Naive B cell (primary cell): ENCODE results near the gene CARD16. TPM values are rescaled to one million over a fixed set of nuclear protein-coding genes. Genes with fewer than 3 reads are reported as not detected.
"Not testable (repeated sequence)": the region's sequence is repeated elsewhere in the genome, so short reads cannot be mapped to it uniquely, and the experiment has no call there.

Experiments
- ATAC-seq, 2 donors: fragments of 150-1000 bp; cut with Tn5 transposase; 2 replicates each; pipeline ENCODE4 v1.10.0; 2021; ENCODE audit warnings: low read depth in 2 of 2, mild to moderate bottlenecking in 2 of 2, moderate library complexity in 2 of 2
- DNase-seq: peaks from one replicate; pipeline ENCODE4 v3.0.0; 2022
- H3K27ac Mint-ChIP-seq, 6 donors: one replicate each; pipeline ENCODE4 v1.8.0; 2020 to 2022; ENCODE audit warnings: mild to moderate bottlenecking in 6 of 6, mixed read lengths in 6 of 6, moderate library complexity in 5 of 6, inconsistent platforms in 2 of 6
- H3K27me3 Mint-ChIP-seq, 3 donors: one replicate each; pipeline ENCODE4 v1.8.0; 2021 to 2022; ENCODE audit warnings: mixed read lengths in 3 of 3, mild to moderate bottlenecking in 1 of 3
- H3K36me3 Mint-ChIP-seq, 2 donors: one replicate each; pipeline ENCODE4 v1.8.0; 2020 to 2022; ENCODE audit warnings: mixed read lengths in 2 of 2, inconsistent platforms in 1 of 2, mild to moderate bottlenecking in 1 of 2
- H3K4me1 Mint-ChIP-seq, 3 donors: one replicate each; pipeline ENCODE4 v1.8.0; 2020 to 2022; ENCODE audit warnings: mixed read lengths in 3 of 3, inconsistent platforms in 1 of 3, mild to moderate bottlenecking in 1 of 3, moderate library complexity in 1 of 3
- H3K4me3 Mint-ChIP-seq, 8 donors: one replicate each; pipeline ENCODE4 v1.8.0; 2020 to 2022; ENCODE audit warnings: mild to moderate bottlenecking in 8 of 8, mixed read lengths in 8 of 8, moderate library complexity in 8 of 8, inconsistent platforms in 2 of 8
- H3K9me3 Mint-ChIP-seq, 7 donors: one replicate each; pipeline ENCODE4 v1.8.0; 2020 to 2022; ENCODE audit warnings: mixed read lengths in 7 of 7, mild to moderate bottlenecking in 5 of 7, inconsistent platforms in 2 of 7, moderate library complexity in 1 of 7
- polyA plus RNA-seq, 6 donors: library from polyadenylated mRNA; unstranded; fragments of 300-500 nt; fragmentation: Illumina TruSeq; gene quantifications; one replicate each; pipeline ENCODE4 v1.2.3, GENCODE V29; 2021; ENCODE audit warnings: low read depth in 6 of 6

CARD16 gene
- polyA plus RNA-seq, 6 donors from 2014 or later, result 178 to 246 (median 207) TPM

GRCh38 chr11:105034813-105035620 is 10.1 kb downstream of the CARD16 start, which contains the start of gene CASP1:
Gene CASP1 (minus strand): TSS chr11:105035144. CDS start chr11:105035113, 31 bp downstream.
- DNase-seq, result peak; percentile 30
- Mint-ChIP-seq H3K9me3 (peaks cover 0 to 9% (median 0%) of the 10 kb centered on the region in 7 donors), H3K27ac (peak within 1 kb of the TSS; percentile 82 to 95 (median 93)), H3K4me3 (peak within 1 kb of the TSS; percentile 80 to 99 (median 94)), H3K27me3 (no peaks in the 10 kb centered on the region), H3K36me3 (peaks cover 30 to 35% of the 10 kb centered on the region in 2 donors), H3K4me1 (peaks cover 38 to 52% (median 40%) of the 10 kb centered on the region in 3 donors)
- peak; percentile 79 to 85 for ATAC-seq

- not testable (repeated sequence) for DNase-seq, ATAC-seq, H3K9me3 Mint-ChIP-seq, H3K27me3 Mint-ChIP-seq
- H3K36me3 Mint-ChIP-seq, result peaks cover 27 to 35% of the 10 kb centered on the region in 2 donors
- H3K27ac Mint-ChIP-seq, result peak overlapping the region; percentile 74 to 95 (median 92)
- H3K4me3 Mint-ChIP-seq, result peak overlapping the region; percentile 80 to 99 (median 94)
- peaks cover 36 to 52% (median 38%) of the 10 kb centered on the region in 3 donors for H3K4me1 Mint-ChIP-seq
Observed at GRCh38 chr11:105034388-105034787, 10.7 kb downstream of the CARD16 start.

GRCh38 chr11:105033781-105034180 is 11.4 kb downstream of the CARD16 start:
- H3K9me3 Mint-ChIP-seq, result peaks cover 0 to 9% (median 0%) of the 10 kb centered on the region in 7 donors
- peak in 1 of 2 donors; percentile 27 for ATAC-seq
- H3K4me3 Mint-ChIP-seq, result peak overlapping the region; percentile 80 to 99 (median 94)
- no peak for DNase-seq
- H3K27me3 Mint-ChIP-seq, result no peaks in the 10 kb centered on the region
- H3K27ac Mint-ChIP-seq, result peak overlapping the region; percentile 30 to 95 (median 57)
- peaks cover 30 to 38% of the 10 kb centered on the region in 2 donors for H3K36me3 Mint-ChIP-seq
- peaks cover 36 to 52% (median 38%) of the 10 kb centered on the region in 3 donors for H3K4me1 Mint-ChIP-seq

GRCh38 chr11:105033343-105033742 is 11.8 kb downstream of the CARD16 start:
- peak overlapping the region; percentile 80 to 99 (median 94) for H3K4me3 Mint-ChIP-seq
- DNase-seq, result no peak
- peaks cover 31 to 38% of the 10 kb centered on the region in 2 donors for H3K36me3 Mint-ChIP-seq
- H3K4me1 Mint-ChIP-seq, result peaks cover 36 to 52% (median 37%) of the 10 kb centered on the region in 3 donors
- peaks cover 0 to 7% (median 0%) of the 10 kb centered on the region in 7 donors for H3K9me3 Mint-ChIP-seq
- H3K27me3 Mint-ChIP-seq, result no peaks in the 10 kb centered on the region
- ATAC-seq, result no peak
- H3K27ac Mint-ChIP-seq, result peak overlapping the region in 4 of 6 donors; percentile 30 to 82 (median 52)

GRCh38 chr11:105032495-105032894 is 12.6 kb downstream of the CARD16 start:
- no peaks in the 10 kb centered on the region for H3K9me3 Mint-ChIP-seq
- peak; percentile 38 to 51 for ATAC-seq
- H3K4me1 Mint-ChIP-seq, result peaks cover 37 to 57% (median 41%) of the 10 kb centered on the region in 3 donors
- peak overlapping the region; percentile 6 to 93 (median 81) for H3K27ac Mint-ChIP-seq
- H3K4me3 Mint-ChIP-seq, result peak overlapping the region; percentile 13 to 97 (median 78)
- no peak for DNase-seq
- no peaks in the 10 kb centered on the region for H3K27me3 Mint-ChIP-seq
- H3K36me3 Mint-ChIP-seq, result peaks cover 30 to 40% of the 10 kb centered on the region in 2 donors

GRCh38 chr11:105027678-105028077 is 17.5 kb downstream of the CARD16 start:
- ATAC-seq (no peak), DNase-seq (no peak)
- Mint-ChIP-seq H3K9me3 (no peaks in the 10 kb centered on the region), H3K27ac (peak overlapping the region in 4 of 6 donors; percentile 40 to 85 (median 79)), H3K4me1 (peaks cover 34 to 42% (median 41%) of the 10 kb centered on the region in 3 donors), H3K27me3 (no peaks in the 10 kb centered on the region), H3K4me3 (peak overlapping the region in 4 of 8 donors; percentile 5 to 54 (median 49)), H3K36me3 (peaks cover 44 to 45% of the 10 kb centered on the region in 2 donors)

GRCh38 chr11:105024394-105024793 is 20.7 kb downstream of the CARD16 start:
- no peak for ATAC-seq
- H3K4me1 Mint-ChIP-seq, result peaks cover 30 to 43% (median 34%) of the 10 kb centered on the region in 3 donors
- no peaks in the 10 kb centered on the region for H3K27me3 Mint-ChIP-seq
- no peak overlapping the region for H3K4me3 Mint-ChIP-seq
- no peak for DNase-seq
- peak overlapping the region in 3 of 6 donors; percentile 13 to 50 (median 19) for H3K27ac Mint-ChIP-seq
- peaks cover 0 to 3% (median 0%) of the 10 kb centered on the region in 7 donors for H3K9me3 Mint-ChIP-seq
- H3K36me3 Mint-ChIP-seq, result peaks cover 30% of the 10 kb centered on the region in 2 donors

GRCh38 chr11:105023003-105023402 is 22.1 kb downstream of the CARD16 start, which contains the start of gene CASP5:
Gene CASP5 (minus strand): TSS chr11:105023168. CDS start chr11:105023136, 32 bp downstream.
- peaks cover 0 to 3% (median 0%) of the 10 kb centered on the region in 7 donors for H3K9me3 Mint-ChIP-seq
- H3K27ac Mint-ChIP-seq, result peak within 1 kb of the TSS in 5 of 6 donors; percentile 13 to 64 (median 36)
- H3K4me3 Mint-ChIP-seq, result peak within 1 kb of the TSS in 5 of 8 donors; percentile 0 to 40 (median 5)
- ATAC-seq (peak; percentile 27 to 57), DNase-seq (no peak)
- H3K36me3 Mint-ChIP-seq, result peaks cover 19 to 21% of the 10 kb centered on the region in 2 donors
- H3K27me3 Mint-ChIP-seq, result no peaks in the 10 kb centered on the region
- peaks cover 30 to 43% (median 34%) of the 10 kb centered on the region in 3 donors for H3K4me1 Mint-ChIP-seq

GRCh38 chr11:105022527-105022926 is 22.6 kb downstream of the CARD16 start:
- ATAC-seq (no peak), DNase-seq (no peak)
- peaks cover 0 to 3% (median 0%) of the 10 kb centered on the region in 7 donors for H3K9me3 Mint-ChIP-seq
- H3K27ac Mint-ChIP-seq, result peak overlapping the region in 2 of 6 donors; percentile 30 to 36
- H3K27me3 Mint-ChIP-seq, result no peaks in the 10 kb centered on the region
- H3K36me3 Mint-ChIP-seq, result peaks cover 14 to 16% of the 10 kb centered on the region in 2 donors
- peaks cover 26 to 38% (median 29%) of the 10 kb centered on the region in 3 donors for H3K4me1 Mint-ChIP-seq
- peak overlapping the region in 1 of 8 donors; percentile 40 for H3K4me3 Mint-ChIP-seq

GRCh38 chr11:105007463-105007862 is 37.7 kb downstream of the CARD16 start:
- H3K27ac Mint-ChIP-seq, result no peak overlapping the region
- no peak for ATAC-seq

GRCh38 chr11:105005451-105005845 is 39.7 kb downstream of the CARD16 start:
- H3K4me3 Mint-ChIP-seq, result no peak overlapping the region
- peak overlapping the region in 1 of 6 donors; percentile 63 for H3K27ac Mint-ChIP-seq
- no peaks in the 10 kb centered on the region for H3K9me3 Mint-ChIP-seq
- DNase-seq (no peak), ATAC-seq (no peak)
- H3K36me3 Mint-ChIP-seq, result no peaks in the 10 kb centered on the region
- no peaks in the 10 kb centered on the region for H3K27me3 Mint-ChIP-seq
- peaks cover 4 to 8% (median 7%) of the 10 kb centered on the region in 3 donors for H3K4me1 Mint-ChIP-seq

More at GRCh38 chr11:105007463-105007862, 37.7 kb downstream of the CARD16 start:
- no peaks in the 10 kb centered on the region for H3K36me3 Mint-ChIP-seq
- H3K27me3 Mint-ChIP-seq, result peaks cover 0 to 6% (median 0%) of the 10 kb centered on the region in 3 donors
- DNase-seq, result no peak
- no peaks in the 10 kb centered on the region for H3K4me1 Mint-ChIP-seq
- H3K4me3 Mint-ChIP-seq, result no peak overlapping the region
- no peaks in the 10 kb centered on the region for H3K9me3 Mint-ChIP-seq

GRCh38 chr11:105004021-105004420 is 41.1 kb downstream of the CARD16 start:
- DNase-seq, result no peak
- peaks cover 4 to 8% (median 8%) of the 10 kb centered on the region in 3 donors for H3K4me1 Mint-ChIP-seq
- no peaks in the 10 kb centered on the region for H3K27me3 Mint-ChIP-seq
- H3K27ac Mint-ChIP-seq, result no peak overlapping the region
- no peak overlapping the region for H3K4me3 Mint-ChIP-seq
- no peaks in the 10 kb centered on the region for H3K9me3 Mint-ChIP-seq
- no peak for ATAC-seq
- no peaks in the 10 kb centered on the region for H3K36me3 Mint-ChIP-seq

- H3K36me3 Mint-ChIP-seq, result no peaks in the 10 kb centered on the region
- peak overlapping the region in 1 of 6 donors; percentile 11 for H3K27ac Mint-ChIP-seq
- H3K4me3 Mint-ChIP-seq, result no peak overlapping the region
- H3K9me3 Mint-ChIP-seq, result no peaks in the 10 kb centered on the region
- H3K27me3 Mint-ChIP-seq, result no peaks in the 10 kb centered on the region
- peaks cover 4 to 8% (median 8%) of the 10 kb centered on the region in 3 donors for H3K4me1 Mint-ChIP-seq
- DNase-seq (no peak), ATAC-seq (no peak)
Observed at GRCh38 chr11:105003151-105003550, 42.0 kb downstream of the CARD16 start.
